Endometrial microvascular endothelial cells (primary cell): ENCODE measurements around the gene CHADL. TPM values are rescaled to one million over a fixed set of nuclear protein-coding genes. Genes with fewer than 3 reads are reported as not detected.

Experiments used
- in situ Hi-C: cut with HindIII; loops from 2 replicates; pipeline ENCODE4 v1.10.0; 2017; ENCODE audit warnings: low sequenced_read_pairs, low pct_unique_long_range_greater_than_20kb; ENCODE audit errors: inconsistent ontology term
- total RNA-seq: library from RNA; depleted of rRNA; stranded (reverse); fragments of >200 nt; gene quantifications from one replicate; pipeline ENCODE4 v1.2.3, GENCODE V29; 2015; ENCODE audit errors: inconsistent ontology term

The CHADL gene
- total RNA-seq, 1 donor from 2014 or later, result 0.19 TPM

DNA sequence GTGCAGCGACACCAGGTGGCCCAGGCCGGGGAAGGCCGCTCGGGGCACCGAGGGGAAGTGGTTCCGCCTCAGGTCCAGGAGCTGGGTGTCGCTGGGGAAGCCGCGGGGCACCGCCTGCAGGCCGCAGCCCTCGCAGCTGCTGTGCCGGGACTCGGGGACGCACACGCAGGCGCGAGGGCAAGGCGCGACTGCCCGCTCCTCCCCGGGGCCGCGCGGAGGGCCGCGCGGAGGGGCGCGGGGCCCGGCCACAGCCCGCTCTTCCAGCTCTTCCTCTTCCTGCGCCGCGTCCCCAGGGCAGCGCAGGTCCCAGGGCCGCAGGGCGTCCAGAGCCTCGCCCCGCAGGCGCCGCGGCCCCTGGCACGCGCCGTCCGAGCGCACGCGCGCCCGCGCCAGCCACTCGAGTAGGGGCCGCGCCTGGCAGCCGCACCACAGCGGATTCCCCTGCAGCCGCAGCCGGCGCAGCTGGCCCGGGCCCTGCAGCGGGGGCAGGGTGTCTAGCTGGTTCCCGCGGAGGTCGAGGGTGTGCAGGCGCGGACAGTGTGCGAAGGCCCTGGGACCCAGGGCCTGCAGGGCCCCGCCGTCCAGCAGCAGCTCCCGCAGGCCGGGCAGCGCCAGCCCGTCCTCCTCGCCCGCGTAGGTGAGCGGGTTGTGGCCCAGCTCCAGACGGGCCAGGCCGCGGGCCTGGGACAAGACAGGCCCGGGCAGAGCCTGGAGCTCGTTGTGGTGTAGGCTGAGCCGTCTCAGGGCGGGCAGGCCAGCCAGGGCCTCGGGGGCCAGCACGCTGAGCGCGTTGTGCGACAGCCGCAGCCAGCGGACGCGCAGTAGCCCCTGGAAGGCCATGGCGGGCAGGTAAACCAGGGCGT lies 2.8 kb downstream of the CHADL start:
- in situ Hi-C loops, result no loop called here

DNA sequence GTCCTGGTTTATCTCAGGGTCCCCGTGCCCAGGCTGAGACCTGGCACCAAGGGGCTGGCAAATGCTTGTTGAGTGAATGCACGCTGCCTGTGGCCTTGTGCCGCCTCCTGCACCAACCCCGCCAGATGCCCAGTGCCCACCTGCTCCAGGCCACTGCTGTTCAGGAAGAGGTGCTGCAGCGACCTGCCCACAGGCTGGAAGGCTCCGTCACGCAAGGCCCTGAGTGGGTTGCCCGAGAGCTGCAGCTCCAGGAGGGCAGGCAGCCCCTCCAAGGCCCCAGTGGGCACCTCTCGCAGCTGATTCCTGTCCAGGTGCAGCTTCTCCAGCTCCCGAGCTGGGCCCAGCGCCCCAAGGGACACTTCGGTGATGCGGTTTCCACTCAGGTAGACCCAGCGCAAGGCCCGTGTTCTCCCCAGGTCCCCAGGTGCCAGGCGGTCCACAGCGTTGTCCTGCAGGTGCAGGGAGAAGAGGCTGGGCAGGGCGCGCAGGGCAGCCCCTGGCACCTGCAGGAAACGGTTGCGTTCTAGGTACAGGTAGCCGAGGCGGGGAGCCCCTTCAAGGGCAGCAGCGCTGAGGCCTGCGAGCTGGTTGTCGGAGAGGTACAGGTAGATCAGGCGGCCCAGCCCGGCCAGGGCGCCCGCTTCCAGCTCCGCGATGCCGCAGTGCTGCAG lies 3.6 kb downstream of the CHADL start:
- in situ Hi-C loops, result no loop called here

DNA sequence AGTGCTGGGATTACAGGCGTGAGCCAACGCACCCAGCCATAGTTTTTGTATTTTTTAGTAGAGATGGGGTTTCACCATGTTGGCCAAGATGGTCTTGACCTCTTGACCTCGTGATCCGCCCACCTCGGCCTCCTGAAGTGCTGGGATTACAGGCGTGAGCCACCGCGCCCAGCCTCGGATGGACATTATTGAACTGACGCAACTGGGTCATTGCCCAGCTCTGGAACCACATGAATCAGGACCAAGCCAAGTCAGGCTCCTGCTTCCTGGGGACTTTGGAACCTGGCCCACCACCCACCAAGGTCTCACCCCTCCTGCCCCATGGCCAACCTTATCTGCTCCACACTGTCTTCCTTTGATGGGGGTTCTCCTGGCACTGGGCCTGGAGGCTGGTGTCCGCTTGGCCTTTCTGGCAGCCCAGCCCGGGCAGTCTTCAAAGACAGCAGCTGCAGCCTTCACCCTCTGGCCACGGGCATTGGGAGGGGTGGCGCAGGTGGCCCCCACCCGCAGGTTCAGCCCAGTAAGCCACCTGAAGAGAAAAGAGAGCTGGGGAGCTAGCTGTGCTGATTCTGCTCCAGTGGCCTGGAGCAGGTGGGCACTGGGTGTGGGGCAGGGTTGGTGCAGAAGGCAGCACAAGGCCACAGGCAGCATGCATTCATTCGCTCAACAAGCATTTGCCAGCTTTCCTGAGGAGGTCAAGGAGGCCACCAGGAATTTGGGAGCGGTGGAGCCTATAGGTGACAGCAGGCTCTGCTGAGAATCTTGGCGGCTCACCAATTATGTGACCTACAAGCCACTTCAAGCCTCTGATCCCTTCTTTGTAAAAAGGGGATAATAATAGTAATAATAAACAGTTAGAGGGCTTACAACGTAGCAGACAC lies 5.7 kb downstream of the CHADL start:
- in situ Hi-C loops, result no loop called here

DNA sequence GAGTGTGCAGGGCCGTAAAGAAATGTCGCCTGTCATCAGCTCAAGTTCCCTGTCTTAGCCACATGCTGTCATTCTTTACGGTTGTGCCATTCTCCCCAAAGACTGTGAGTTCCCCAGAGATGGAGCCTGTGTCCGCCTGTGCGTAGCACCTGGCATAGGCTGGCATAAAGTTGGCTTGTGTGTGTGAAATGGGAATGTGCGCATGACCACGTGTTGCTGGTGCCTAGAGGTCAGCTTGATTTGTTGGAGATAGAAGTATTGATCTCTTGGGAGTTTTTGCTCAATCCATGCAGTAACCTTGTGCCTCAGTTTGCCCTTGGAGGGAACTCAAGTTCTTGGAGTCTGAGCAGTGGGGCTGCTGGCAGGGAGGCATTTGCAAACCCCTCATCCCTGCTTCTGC lies 9.4 kb downstream of the CHADL start:
- in situ Hi-C loops, result no loop called here

DNA sequence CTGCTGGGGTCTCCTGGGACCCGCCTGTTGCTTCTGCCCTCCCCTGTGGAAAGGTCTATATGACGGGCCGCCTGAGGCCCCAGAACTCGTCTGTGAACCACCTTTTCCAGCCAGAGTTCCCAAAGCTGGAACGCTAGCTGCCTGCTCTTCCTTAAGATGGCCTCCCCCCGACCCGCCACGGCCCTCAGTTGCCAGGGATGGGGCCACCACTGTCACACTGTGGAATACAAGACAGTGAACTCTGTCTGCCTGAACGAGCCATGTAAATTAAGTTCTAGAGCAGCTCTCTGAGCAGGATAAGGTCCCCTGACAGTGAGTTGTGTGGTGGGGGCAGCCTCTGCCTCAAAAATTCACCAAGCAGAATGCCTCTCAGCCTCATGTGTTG lies 10.3 kb downstream of the CHADL start:
- in situ Hi-C loops, result no loop called here

- in situ Hi-C loops, result no loop called here
These were observed 10.9 kb downstream of the CHADL start for GRCh38 chr22:41229730-41230400.

DNA sequence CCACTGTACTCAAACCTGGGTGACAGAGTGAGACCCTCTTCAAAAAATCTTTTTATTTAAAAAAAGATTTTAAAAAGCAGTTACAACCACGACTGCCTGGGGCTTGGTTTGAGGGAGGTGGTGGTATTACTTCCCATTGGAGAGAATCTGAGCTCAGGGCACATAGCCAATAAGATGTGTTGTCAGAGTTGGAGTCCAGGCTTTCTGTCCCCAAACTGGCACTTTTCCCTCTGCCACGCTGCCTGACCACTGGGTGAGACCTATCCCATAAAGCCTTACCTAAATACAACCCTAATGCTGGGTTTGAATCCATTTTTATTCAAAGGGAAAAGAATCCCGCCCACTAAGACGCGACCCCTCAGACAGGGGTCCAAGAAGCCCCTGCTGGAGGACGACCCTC lies 11.5 kb downstream of the CHADL start:
- in situ Hi-C loops, result no loop called here

DNA sequence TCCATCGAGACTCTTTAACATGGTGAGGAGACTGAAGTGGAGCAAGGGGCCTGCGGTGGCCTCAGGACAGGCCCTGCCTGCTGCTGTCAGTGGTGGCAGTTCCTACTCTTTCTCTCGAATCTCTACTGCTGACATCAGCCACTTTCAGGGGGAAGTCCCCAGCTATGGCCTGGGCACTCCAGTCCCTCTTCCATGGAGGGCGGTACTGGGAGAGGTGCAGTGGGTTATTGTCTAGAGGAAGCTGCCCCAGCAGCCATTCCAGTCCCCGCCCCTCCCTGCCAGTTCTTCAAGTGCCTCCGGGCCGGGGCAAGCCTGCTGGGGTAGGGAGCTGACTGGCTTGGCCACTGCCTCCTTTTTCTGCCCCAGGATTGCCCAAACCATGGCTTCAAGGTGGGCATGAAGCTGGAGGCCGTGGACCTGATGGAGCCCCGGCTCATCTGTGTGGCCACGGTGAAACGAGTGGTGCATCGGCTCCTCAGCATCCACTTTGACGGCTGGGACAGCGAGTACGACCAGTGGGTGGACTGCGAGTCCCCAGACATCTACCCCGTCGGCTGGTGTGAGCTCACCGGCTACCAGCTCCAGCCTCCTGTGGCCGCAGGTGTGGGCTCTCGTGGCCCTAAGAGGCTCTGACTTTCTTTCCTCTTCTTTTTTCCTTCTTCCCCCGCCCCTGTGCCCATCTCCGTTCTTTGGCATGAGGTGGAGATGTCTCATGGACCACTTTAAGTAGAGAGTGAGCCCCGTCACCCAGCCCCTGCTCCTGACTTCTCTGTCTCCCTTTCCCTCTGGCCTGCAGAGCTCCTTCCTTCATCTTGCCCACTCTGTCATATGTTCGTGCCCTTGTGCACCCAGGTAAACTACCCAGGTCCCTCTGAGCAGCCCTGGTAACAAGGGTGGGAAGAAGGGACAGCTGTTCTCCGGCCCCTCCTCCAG lies 13.7 kb downstream of the CHADL start:
- in situ Hi-C loops, result no loop called here

DNA sequence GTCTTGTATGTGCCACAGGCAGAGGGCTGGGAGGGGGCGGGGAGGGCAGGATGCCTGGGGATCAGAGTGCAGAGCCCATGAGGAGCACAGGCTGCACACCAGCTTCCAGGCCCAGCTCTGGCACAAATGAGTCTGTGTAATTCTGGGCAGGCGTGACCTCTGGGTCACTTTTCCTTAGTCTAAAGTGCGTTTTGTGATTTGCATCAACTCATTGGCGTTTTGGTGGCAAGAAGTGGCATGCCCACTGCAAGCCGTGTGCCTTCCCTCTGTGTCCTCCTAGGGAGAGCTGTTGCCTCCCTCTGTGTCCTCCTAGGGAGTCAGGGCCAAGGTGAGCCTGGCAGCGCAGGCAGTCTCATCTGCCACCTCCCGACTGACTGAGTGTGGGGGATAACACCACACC lies 17.2 kb downstream of the CHADL start:
- in situ Hi-C loops, result no loop called here

- in situ Hi-C loops, result no loop called here
These were observed 17.8 kb downstream of the CHADL start for GRCh38 chr22:41222846-41223507.

DNA sequence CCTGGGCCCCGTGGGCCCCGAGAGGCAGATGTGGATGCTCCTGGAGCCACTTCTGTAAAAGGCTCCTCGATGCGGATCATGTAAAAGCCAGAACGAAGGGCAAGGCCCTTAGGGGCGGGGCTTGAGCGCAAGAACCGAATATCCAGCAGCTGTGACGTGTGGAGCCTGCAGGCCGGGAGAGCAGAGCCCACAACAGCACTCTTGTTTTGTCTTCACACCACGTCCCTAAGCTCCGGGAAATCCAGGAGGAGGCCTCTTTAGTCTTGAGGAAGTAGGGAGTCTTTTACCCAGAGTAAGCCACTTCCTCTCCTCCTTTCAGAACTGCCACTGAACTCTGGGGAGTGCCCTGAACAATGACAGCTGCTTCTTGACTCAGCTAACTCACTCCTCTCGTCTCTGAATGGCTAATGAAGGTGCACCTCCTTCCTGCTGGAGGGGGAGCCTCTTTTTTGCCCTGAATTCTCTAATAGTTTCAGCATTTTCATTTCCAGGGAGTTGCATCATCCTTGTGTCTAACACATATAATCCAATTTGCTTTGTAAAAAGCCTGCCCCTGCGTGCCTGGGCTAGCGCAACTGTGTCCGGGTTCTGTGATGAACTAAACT lies 23.1 kb downstream of the CHADL start:
- in situ Hi-C loops, result no loop called here

DNA sequence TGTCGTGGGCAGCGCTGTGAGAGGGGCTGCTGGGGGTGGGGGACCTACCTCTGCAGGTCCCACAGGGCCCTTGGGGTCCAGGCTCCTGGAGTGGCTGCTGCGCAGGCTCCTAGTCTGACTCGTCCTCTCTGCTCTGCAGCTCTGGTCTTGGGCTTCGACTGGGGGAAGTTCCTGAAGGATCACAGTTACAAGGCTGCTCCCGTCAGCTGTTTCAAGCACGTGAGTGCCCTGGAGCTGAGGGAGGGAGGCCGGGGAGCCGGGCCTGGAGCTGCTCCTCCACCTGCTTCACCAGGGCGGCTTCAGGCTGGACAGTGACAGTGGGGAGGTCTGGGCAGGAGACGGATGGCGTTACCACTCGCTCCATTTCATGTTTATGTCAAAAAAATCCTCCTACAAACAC lies 23.7 kb downstream of the CHADL start:
- in situ Hi-C loops, result no loop called here

- in situ Hi-C loops, result no loop called here
These were observed 24.8 kb downstream of the CHADL start for GRCh38 chr22:41215926-41216325.

GRCh38 chr22:41215409-41215808 lies 25.3 kb downstream of the CHADL start:
- in situ Hi-C loops, result no loop called here

GRCh38 chr22:41206719-41207118 lies 34.0 kb downstream of the CHADL start:
- in situ Hi-C loops, result no loop called here

DNA sequence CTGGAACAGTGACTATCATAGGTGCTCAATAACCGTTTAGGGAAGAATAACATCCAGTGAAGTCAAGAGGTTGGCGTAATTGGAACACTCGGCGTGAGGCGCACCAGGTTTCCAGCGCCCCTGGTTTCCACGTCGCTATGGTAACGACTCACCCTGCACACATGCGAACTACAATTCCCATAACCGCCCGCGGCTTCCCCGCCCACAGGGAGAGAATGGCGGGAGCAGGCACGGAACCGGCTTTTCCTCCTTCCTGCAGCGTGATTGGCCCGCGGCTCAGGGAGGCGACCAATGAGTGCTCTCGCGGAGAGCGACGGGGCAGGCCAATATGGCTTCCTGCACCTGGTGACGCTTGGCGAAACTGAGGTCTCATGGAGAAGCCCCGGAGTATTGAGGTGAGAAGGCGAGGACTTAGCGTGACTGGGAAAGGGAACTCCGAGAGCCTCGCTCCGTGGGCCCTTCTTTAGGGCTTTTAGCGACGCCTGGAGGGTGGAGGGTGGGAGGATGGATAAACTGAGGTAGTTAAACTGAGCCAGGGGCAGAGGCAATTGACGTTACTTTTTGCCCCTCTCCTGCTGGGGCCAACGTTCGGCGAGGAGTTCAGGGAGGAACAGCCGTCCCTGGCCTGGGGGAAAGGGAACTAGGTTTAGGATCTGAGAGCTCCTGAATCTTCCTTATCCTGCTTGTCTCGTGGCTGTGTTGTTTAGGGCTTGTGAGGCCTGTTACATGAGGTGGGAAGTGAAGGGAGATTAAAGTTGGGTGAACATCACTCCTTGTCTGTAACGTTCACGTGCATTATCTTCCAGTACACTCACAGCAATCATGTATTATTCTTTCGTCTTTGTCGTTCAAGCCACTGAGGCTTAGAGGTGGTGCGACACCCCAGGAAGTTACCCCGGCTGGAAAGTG lies 35.5 kb downstream of the CHADL start, which contains the start of gene L3MBTL2:
Gene L3MBTL2 (plus strand): TSS at position 321 of the 909 bp plus-strand sequence. CDS start 51 bp downstream, at position 372.
- in situ Hi-C loops, result no loop called here
